Stimulated activated CD8-positive, alpha-beta memory T cell treated with anti-CD3 and anti-CD28 coated beads, Interleukin-12 subunit alpha, Interleukin-12 subunit beta, amount 100 ng/mL, for 1 hour (primary cell): ENCODE data around the gene TRRAP.

ENCODE experiments used
- DNase-seq: peaks from one replicate; pipeline ENCODE4 v3.0.0-alpha.2; 2020; ENCODE audit warnings: low read depth

TRRAP gene

DNA sequence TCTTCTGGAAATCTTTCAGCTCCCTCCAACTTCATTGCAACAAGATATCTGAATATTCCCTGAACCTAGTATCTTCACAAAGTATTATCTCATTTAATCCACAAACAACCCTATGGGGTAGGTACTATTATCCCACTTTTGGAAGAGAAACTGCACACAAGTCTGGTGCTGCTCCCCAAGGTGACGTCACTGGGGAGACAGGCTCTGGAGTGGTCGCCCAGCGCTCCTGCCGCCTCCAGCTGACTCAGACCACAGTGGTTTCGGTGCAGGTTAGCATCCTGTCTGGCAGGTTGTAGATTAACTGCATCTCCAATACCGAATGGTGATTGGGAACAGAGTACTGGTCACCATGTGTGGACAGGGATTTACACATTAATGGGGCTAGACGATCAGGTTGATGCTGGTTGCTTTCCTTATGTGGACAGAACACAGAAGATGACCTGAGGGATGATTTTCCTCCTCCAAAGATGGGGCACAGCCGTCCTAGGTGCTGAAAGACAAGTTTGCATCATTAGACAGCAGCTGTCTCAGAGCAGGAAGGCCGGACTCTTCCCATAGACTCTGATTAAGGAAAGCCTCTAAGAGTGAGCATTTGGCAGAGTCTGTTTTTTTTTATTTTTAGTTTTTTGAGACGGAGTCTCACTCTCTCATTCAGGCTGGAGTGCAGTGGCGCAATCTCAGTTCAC is 128.6 kb downstream of the TRRAP start:
- no peak for DNase-seq

DNA sequence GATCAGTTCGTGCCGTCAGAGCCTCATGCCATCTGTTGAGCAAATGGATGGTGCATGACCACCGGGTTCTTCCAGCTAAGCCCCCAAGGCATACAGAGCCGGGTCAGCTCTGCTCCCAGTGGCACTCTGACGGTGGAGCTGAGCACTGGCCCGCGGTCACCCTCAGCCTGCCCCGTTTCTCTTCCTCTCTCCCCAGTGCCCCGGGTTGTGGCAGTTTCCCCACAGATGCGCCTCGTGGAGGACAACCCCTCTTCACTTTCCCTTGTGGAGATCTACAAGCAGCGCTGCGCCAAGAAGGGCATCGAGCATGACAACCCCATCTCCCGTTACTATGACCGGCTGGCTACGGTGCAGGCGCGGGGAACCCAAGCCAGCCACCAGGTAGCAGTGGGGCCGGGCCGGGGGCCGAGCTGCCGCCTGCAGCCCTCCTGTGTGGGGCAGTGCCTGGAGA is 129.9 kb downstream of the TRRAP start:
- no peak for DNase-seq

DNA sequence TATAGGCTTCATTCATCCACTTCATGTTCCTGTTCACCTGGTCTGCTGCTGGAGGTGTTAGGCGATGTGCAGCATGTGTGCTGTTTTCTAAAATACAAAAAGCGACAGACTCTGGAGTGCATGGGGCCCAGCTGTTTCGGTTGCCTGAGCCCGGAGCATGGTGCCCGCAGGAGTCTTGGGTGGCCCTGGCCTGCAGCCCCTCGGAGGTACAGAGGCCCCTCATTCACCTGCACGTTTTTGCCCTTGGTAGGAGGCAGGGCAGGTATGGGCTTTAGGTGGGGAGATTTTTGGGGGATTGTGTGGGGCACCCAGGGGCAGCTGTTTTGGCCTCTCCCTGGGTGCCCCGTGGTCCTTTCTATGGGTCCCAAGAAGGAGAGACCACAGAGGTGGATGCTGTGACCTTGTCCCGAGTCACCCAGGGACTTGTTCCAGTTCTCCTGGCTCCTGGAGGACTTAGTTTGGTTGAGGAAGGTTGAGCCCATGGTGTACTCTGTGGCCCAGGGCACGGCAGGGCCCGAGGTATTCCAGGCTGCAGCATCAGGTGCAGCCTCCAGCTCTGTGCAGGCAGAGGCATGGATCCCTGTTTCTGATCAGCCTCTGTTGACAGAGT is 130.7 kb downstream of the TRRAP start:
- DNase-seq: no peak

DNA sequence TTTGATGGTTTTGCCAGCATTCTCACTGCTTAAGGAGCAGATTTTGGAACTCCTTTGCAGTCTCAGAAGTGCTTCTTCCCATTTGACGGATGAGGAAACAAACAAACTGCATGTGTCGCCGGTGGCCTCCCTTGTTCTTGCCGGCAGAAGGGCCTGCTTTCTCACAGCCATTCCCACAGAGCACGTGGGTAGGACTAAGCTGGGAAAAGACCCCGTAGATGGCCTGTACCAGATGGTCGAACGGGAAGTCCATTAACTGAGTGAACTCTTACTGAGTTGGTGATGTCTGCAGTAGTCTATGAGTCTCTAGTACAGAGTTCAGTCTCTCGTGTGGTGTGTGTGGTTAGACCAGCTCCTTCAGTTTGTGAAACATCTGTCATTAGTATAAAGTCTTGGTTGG is 131.9 kb downstream of the TRRAP start:
- DNase-seq: no peak

DNA sequence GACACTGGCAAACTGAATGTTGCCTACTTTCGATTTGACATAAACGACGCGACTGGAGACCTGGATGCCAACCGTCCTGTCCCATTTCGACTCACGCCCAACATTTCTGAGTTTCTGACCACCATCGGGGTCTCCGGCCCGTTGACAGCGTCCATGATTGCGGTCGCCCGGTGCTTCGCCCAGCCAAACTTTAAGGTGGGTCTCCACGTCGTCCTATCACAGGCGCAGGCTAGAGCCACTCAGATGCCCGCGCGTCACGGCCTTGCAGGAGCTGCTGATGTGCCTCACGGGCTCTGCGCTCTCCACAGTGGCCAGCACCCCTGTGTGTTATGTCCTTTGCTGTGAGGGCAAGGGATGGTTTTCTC is 133.0 kb downstream of the TRRAP start:
- no peak for DNase-seq

DNA sequence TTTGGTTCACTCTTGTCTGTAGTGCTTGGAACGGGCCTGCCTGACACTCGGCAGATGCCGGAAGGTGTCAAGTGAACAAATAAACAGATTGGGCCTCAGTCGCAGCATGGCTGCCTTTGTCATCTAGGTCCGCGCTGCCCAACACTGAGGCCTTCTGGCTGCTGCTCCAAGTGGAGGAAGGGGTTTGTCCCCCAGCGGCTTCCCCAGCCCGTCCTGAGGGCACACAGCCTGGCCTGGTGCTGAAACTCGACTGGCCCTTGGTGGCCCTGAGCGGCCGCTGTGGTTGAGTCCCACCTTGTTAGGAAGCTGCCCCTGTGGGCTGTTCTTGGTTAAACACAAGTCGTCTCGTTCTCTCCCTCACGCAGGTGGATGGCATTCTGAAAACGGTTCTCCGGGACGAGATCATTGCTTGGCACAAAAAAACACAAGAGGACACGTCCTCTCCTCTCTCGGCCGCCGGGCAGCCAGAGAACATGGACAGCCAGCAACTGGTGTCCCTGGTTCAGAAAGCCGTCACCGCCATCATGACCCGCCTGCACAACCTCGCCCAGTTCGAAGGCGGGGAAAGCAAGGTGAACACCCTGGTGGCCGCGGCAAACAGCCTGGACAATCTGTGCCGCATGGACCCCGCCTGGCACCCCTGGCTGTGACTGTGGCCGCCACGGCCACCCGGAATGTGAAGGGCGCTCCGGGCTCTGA is 133.5 kb downstream of the TRRAP start:
- DNase-seq: no peak

DNA sequence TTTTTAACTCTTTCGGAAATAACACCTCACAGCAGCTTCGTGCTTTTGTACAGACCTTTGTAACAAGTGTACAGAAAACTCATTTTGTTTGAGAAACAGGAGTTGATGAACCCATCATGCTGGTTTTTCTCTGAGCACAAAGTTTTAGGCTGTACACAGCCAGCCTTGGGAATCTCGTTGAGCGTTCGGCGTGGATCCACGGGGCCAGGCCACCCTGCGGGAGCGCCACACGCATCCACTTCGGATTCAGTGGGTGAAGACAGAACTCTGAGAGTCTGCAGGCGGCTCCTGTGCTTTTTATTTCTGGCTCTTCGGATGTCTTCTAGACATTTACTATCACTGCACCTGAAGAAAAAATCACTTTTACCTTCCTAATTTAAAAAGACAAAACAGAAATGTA is 134.4 kb downstream of the TRRAP start:
- no peak for DNase-seq

DNA sequence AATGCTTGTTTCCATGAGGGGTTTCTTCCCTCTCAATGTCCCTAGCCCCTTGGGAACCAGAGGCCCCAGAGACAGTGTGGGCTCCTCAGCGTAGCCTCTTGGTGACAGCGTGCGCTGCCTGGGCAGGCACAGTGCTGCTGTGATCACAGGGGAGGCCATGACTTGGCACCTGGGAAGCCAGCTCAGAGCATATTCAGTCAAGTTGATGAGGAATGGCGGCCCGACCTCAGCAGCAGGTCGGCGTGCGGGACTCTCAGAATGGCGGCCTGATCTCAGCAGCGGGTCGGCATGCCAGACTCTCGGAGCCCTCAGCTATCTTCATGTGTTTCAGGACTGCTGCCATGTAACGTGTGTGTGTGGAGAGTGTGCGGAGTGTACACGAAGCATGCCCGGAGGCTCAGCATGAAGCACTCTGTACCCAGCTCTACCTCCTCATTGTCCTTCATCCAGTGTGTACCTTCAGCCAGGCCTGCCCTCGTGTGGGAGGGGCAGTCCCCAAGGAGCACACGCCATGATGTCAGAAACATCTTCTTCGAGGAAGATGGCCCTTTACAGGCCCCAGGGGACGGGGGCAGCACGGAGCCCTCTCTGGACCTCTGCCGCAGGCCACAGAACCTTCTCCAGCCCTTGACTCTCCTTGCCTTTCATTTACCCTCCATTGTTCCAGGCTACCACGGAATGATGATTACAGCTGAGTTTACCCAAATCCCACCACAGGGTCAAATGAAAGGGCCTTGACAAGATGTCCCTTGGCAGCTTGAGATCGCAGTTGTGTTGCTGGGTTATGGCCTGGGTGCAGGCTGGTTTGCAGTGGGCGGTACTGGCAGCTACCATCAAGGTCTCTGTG is 135.2 kb downstream of the TRRAP start:
- no peak for DNase-seq

DNA sequence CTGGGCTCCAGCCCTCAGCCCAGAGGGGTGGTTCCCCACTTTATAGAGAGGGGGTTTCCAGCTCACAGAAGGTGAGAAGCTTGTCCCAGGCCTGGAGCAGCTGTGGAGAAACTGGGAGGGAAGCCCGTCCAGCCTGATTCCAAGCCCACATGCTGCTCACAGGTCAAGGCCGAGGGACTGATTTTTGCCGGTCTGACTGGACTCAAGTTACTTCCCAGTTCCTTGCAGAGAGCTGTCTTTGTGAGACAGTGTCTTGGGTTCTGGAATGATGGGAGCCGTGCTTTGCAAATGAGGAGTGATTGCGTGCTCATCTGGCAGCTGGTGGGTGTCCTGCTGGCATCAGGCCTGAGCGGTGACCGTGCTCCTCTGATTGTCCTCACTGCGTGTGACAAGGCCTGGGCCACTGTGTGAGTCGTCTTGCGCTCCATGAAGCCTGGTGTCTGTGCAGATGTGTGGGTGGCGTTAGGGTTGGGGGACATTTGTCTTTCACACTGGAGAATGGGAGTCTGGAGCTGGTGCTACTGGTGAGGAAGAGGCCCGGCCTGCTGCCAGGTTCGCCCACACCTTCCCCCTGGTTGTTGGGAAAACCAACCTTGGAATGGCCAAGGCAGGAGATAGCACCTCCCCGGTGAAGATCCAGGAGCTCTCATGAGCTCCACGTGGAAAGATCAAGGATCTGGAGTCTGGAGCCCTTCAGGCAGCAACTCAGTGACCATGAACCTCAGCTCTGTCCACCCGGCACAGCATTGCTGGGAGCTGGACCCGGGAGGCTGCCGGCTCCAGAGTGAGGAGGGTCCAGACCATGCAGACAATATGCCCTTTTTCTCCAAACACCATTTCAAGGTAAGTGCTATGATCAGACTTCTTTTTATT is 136.0 kb downstream of the TRRAP start:
- no peak for DNase-seq

DNA sequence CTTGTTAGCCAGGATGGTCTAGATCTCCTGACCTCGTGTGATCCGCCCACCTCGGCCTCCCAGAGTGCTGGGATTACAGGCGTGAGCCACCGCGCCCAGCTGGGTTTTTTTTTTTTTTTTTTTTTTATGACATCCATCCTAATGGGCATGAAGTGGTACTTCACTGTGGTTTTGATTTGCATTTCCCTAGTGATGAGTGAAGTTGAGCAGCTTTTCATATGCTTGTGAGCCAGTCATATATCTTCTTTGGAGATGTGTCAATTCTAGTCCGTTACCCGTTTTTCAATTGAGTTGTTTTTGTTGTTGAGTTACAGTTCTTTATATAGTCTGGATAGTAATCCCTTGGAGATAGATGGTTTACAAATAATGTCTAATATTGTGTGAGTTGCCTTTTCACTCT is 137.9 kb downstream of the TRRAP start:
- no peak for DNase-seq

DNA sequence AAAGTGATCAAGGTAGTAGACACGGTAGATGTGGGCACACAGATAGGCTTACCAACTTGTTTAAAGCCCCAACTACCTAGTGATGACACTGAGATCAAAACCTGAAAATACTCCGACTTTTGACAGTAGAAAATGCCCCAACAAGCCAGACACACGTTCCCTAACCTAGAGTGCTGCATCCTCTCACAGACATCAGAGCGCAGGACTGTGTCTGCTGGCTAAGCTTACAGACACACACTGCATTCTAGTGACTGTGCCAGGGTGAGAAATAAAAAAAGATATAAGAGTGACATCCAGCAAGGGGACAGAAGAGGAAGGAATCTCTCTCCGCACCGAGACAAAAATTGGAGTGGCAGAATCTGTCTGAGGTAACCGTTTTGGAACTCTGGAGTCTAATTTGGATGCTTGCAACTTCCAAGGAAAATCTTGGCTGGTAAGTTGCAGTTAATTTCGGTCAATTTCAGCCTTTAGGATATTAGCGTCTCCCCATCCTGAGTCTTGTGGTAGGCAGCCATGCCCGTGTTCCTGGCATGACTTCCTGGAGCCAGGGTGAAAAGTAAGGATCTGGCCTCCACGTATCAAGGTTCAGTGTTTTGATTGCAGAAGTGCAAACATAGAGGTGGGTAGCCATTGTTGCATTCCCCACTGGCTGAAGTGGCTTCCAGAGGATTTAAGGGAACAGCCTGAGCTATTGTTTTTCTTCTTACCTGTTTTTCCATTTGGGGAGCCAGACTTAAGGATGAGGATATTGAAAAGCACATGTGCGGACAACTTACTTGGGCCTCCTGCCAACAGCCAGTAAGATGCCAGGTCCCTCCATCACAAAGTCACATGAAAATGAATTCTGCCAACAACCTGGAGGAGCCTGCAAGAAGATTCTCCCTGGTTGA is 141.4 kb downstream of the TRRAP start:
- DNase-seq: no peak

DNA sequence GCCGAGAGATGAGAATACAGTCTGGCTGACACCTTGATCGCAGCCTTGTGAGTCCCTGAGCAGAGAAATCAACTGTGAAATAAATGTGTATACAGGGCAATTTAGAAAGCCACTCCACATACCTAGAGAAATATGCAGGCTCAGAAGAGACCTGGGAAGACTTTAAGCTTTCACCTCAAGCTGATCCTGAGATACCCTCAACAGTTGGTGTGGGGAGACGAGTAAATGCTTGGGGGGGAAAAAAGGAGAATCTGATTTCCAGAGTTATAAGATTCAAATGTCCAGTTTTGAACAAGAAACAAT is 142.0 kb downstream of the TRRAP start:
- no peak for DNase-seq

DNA sequence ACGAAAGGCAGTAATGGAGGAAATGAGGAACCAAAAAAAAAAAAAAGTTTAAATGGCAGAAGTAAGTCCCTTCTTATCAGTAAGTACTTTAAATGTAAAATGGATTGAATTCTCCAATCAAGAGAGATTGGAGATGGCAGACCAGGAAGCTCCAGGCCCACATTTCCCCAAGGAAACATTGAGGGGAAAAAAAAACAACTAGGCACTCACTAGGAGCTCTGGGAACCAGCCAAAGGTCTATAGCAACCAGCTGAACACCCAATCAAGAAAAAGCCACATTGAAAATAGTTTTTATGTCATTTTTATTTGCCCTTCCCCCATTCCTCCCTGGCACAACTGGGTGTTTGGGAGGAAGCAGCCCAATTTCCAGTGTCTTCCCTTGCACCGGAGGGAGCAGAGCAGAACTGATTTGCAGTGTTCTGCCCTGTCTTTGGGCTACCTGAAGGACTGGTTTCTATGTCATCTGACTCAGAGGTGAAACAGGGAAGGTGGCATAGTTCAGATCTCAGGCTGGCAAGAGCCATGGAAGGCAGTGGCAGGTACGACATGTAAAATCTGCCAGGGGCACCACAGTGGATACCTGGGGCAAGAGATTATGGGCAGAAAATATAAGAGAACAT is 143.7 kb downstream of the TRRAP start:
- DNase-seq: no peak

DNA sequence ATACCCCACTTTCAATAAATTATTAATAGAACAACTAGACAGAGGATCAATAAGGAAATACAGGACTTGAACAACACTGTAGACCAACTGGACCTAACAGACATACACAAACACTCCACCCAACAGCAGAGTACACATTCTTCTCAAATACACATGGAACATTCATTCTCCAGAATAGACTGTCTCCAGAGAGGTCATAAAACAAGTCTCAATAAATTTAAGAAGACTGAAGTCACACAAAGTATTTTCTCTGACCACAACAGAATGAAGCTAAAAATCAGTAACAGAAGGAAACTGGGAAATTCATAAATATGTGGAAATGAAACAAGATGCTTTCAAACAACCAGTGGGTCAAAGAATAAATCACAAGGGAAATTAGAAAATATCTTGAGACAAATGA is 145.7 kb downstream of the TRRAP start:
- DNase-seq: no peak

DNA sequence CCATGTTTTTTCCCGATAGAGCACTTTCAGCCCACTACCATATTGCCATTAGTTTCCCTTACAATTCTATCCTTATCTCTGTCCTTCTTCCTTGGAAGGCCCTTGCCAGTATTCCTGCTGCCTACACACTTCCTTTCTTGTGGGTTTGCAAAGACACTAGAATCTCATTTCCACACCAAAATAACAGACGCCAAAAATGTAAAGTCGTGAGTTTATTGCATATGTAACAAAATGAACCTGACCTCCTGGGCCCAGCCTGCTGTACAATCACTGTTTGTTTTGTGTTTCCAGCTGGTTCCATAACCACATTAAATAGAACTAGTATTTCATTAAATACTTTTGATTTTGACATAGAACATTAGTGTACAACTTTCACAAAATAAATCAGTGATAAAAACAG is 148.9 kb downstream of the TRRAP start:
- no peak for DNase-seq

DNA sequence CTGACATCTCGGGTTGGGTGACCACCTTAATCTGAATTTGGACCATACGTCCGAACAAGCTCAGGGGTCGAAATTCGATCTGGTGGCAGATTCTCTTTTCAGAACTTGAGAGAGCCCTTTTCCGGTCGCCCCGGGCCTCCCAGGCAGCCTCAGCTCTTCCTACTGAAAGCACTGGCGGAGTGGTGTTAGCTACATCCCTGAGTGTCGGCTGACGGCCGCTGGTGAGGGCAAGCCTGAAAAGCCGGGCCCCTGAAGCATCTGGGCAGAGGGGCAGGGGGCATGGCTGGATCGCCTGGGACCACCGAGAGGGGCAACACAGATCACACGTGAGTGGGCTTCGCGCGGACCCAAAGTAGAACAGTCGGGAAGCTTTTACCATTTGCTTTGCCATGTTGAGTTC is 149.5 kb downstream of the TRRAP start:
- no peak for DNase-seq

DNA sequence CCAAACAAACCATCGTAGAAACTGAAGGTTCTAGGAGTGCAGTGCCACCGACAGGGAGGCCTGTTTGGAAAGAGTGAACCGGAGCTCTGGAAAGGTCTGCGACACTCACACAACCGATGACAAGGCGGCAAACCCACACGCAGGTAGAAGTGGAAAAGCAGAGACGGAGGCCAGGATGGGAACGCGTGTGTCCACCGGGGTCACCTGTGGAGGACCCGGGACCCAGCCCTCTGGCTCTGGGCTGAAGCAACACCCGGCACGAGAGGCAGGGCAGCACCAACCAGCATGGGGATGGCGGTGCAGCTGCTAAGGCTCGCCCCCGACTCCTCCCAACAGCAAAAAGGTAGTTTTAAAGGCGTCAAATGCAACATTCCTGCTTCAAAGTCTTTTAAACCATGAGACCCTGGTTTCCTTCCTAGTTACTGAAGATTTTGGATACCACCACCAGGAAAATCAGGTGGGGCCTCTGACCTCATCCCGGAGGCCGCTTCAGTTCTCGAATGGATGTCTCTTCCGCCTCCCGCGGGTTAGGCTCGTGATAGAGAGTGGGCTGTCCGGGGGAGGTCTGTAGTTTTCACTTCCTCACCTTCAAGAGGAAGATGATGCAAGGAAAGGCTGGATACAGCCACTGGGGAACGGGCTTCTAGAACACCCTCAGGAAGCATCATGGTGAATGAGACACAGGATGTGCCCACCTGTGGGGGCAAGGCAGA is 150.1 kb downstream of the TRRAP start:
- DNase-seq: no peak

DNA sequence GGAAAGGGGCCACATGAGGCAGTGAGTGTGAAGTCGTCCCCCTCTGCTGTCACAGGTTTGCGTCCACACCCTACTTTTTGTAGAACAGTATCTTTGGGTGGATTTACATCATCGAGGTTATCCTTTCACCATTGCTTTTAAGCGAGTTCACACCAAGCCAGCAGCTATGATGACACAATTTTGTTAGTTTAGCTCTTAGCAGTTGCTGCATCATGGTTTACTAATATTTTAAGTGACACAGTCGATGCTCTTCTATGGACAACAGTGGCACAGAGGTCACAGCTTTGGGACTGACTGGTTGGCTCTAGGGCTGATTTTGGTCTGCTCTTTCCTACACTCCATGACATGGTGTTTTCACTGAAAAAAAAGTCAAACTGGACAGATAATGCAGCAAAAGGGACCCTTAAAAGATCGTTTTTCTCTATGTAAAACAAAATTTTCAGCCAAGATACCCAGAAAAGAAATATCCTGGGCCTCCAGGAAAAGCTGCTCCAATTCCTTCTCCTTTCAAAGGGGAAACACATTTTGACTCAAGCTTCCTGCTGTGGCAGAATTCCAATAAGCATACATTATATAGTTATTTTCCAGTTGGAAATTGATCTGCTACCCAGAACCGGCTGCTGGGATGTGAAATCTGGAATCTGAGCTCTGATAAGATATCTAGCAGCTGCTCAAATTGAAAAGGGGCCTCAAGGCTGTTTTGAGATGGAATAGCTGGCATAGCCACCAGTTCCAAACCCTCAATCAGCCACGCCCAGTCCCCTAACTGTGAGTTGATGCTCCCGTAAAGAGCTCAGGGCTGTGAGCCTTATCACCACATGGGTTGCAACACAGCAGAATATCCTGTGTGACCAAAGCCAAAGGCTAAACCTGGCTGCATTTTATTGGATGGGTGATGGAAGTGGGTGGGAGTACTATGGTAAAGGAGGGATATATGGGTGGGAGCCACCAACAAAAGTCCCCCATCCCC is 151.4 kb downstream of the TRRAP start:
- DNase-seq: no peak

DNA sequence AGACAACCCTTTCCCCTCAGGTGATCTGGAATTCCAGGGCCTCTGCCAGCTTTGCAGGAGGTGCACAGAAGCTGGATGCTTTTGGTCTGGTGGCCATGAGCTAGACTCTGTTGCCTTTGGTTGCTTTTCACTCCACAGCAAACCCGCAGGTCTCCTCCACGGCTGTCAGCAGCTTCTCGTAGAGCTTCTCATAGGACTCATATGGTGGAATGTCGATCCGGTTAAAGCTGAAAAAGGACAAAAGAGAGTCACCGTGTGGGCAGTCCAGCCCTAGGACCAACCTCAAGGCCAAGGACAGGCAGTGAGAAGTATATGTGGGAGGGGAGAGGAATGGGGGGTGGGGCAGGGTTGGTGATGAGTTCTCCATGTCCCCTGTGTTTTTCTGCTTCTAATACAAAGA is 152.1 kb downstream of the TRRAP start:
- no peak for DNase-seq
